Psoas muscle (tissue), 8 donors: ENCODE data around the gene ZNF483. TPM values are rescaled to one million over a fixed set of nuclear protein-coding genes. Genes with fewer than 3 reads are reported as not detected.

Experiments
- ATAC-seq, 4 donors: fragments of 200-7000 bp; cut with Tn5 transposase; one replicate each; pipeline ENCODE4 v1.9.1; 2020; ENCODE audit warnings: moderate library complexity in 3 of 4, mild to moderate bottlenecking in 2 of 4
- DNase-seq, 2 donors: peaks; one replicate each; pipeline ENCODE4 v3.0.0-alpha.2; 2020
- H3K27ac ChIP-seq: fragments of 200-600 bp; one replicate; pipeline ENCODE4 v1.8.0; 2022
- H3K27me3 ChIP-seq, 3 donors: fragments of 200-600 bp in 1 of 3; one replicate each; pipeline versions ENCODE4 v1.6.1 to v1.8.0; 2013 to 2022; ENCODE audit warnings: low read length in 2 of 3, mild to moderate bottlenecking in 2 of 3, moderate library complexity in 1 of 3; ENCODE audit not compliant: insufficient read depth in 3 of 3
- H3K36me3 ChIP-seq, 2 donors: fragments of 200-600 bp in 1 of 2; one replicate each; pipeline versions ENCODE4 v1.6.1 to v1.8.0; 2013 to 2022; ENCODE audit warnings: low read depth in 1 of 2, mild to moderate bottlenecking in 1 of 2, moderate library complexity in 1 of 2; ENCODE audit not compliant: insufficient read depth in 1 of 2
- H3K4me1 ChIP-seq: fragments of 200-600 bp; one replicate; pipeline ENCODE4 v1.8.0; 2022
- H3K4me3 ChIP-seq: fragments of 200-600 bp; one replicate; pipeline ENCODE4 v1.8.0; 2022; ENCODE audit warnings: mild to moderate bottlenecking
- H3K9me3 ChIP-seq: fragments of 200-600 bp; one replicate; pipeline ENCODE4 v1.8.0; 2022
- WGBS, 3 donors: extraction: QIAGEN DNeasy Blood & Tissue Kit; methylation state at CpG; one replicate each; pipeline versions ENCODE4 v1.1.6 to v1.1.7; 2013; 5-methylcytosine and 5-hydroxymethylcytosine counted together
- intact Hi-C, 2 donors: fragments of 100-400 bp; cut with DNase I; formaldehyde crosslinking; loops; one replicate each; pipeline versions ENCODE4 v1.11.0 to v1.14.2; 2022
- long read RNA-seq, 2 donors: library from polyadenylated mRNA; unstranded; transcript quantifications; one replicate each; pipeline ENCODE4 v2.0.0, GENCODE V29; 2021
- polyA plus RNA-seq, 3 donors: library from polyadenylated mRNA; stranded (reverse); fragments of 200-250 nt; gene quantifications; one replicate each; pipeline ENCODE4 v1.2.3, GENCODE V29; 2013
- total RNA-seq, 4 donors: library from RNA; stranded (reverse); fragmentation: NEBNext Ultra II Directional in 2 of 4; extraction: Animal tissue kit (Norgen Biotek cat#: 25700) in 2 of 4; gene quantifications; one replicate each; pipeline versions ENCODE4 v1.2.1 to v1.2.4, GENCODE V29; 2021 to 2023
- TF ChIP-seq, protein P1 (sequence below): fragments of 200-600 bp; IDR thresholded peaks from one replicate; pipeline ENCODE4 v1.8.0; 2022; ENCODE audit warnings: antibody characterized with exemption
- donor health status: healthy with polysubstance abuse.
- donor health status: DM: no; HTN: no; CAD: no; lungs with moderate emphysema.
- donor health status: Bipolar disorder and iron deficiency.
- donor health status: healthy.
- donor health status: DM: yes; HTN: yes; CAD: no.
- donor health status: DM: no; HTN: no; CAD: no.
- donor health status: DM: no; HTN: no; CAD: no.
- donor health status: DM: yes; HTN: yes; CAD: no.

The ZNF483 gene
- total RNA-seq, result under 1 TPM; 0.17 to 0.92 (median 0.45) TPM
- polyA plus RNA-seq, result under 1 TPM in 1 of 3 donors, not detected in 2; 0.05 TPM
- long read RNA-seq, donor 1, result 0 reads
- long read RNA-seq, donor 2, partial matches to known transcripts, result 0 of 1 reads
- long read RNA-seq, donor 2, other reads (novel, unspliced or antisense), result 1 of 1 reads

DNA sequence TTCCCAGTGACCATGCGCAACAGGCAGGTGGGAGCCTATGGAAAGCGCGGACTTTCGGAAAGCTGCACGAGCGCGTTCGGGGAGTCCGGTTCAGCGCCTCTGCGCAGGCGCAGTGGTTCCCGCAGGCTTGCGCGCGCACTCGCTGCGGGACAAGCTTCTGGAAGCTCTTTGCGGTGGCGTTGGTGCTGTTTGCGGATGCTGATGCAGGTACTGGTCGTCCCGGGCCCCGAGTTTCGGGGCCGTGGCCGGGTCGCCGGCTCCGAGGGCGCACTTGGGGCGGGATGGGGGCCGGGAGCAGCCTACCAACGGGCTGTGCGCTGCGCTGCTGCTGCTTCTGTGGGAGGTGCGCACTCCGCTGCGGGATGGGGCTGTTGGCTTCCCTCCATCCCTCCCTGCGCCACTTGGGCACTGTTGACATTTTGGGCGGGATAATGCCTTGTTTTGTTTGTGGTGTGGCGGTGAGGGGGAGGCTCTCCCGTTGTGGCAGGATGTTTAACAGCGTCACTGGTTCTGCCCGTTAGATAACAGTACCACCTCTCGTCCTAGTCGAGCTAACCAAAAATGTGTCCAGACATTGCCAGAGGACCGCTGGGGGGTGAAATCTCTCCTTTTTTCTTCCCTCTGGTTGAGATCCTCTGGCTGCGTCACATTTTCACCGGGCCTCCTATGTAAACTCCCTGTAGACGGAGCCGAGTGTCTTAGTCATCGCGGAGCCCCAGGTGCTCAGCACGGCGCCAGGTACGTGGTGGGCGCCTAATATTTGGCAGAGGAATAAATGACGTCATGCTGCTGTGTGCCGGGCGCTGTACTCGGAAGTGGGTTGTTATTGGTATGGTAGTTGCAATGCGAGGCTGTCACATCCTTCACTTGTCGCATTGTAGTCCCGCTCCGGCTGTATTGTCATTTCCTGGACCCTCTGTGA, at the start of gene ZNF483:
Gene ZNF483, plus strand, starts transcription at position 124 of the 922 bp plus-strand sequence. CDS start 2,217 bp downstream, outside the sequence.
- intact Hi-C loops, result no loop called here
- 1% methylated on average over 52 to 66 of the region's 66 CpGs for WGBS, 3 donors

DNA sequence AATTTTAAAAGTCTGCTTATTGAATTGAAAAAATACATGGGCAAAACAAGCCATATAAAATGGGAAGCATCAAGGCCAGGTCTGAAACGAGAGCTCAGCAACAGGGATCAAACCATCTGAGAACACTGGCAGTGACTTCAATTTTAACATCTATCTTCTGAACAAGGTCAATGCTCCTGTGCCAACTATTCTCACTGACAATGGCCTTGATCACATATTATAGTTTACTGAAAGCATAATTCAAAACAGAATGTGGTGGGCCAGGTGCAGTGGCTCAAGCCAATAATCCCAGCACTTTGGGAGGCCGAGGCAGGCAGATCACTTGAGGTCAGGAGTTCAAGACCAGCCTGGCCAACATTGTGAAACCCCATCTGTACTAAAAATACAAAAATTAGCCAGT, 49.8 kb upstream of the ZNF483 start:
- TF ChIP-seq, protein P1, sequence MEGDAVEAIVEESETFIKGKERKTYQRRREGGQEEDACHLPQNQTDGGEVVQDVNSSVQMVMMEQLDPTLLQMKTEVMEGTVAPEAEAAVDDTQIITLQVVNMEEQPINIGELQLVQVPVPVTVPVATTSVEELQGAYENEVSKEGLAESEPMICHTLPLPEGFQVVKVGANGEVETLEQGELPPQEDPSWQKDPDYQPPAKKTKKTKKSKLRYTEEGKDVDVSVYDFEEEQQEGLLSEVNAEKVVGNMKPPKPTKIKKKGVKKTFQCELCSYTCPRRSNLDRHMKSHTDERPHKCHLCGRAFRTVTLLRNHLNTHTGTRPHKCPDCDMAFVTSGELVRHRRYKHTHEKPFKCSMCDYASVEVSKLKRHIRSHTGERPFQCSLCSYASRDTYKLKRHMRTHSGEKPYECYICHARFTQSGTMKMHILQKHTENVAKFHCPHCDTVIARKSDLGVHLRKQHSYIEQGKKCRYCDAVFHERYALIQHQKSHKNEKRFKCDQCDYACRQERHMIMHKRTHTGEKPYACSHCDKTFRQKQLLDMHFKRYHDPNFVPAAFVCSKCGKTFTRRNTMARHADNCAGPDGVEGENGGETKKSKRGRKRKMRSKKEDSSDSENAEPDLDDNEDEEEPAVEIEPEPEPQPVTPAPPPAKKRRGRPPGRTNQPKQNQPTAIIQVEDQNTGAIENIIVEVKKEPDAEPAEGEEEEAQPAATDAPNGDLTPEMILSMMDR, result no peak
- intact Hi-C loops, result loop anchor here in 1 of 2 donors (5.0 kb wide), 1 partner anchor 33 kb away; no protein-coding TSS in a partner anchor
- Histone ChIP-seq H3K27ac (peak overlapping the region; percentile 47), H3K4me1 (peaks cover 91% of the 10 kb centered on the region), H3K9me3 (no peaks in the 10 kb centered on the region), H3K27me3 (no peaks in the 10 kb centered on the region), H3K4me3 (peak overlapping the region; percentile 29), H3K36me3 (no peaks in the 10 kb centered on the region)
- DNase-seq, result no peak
- 22 to 40% (median 35%) methylated on average over 2 of the region's 2 CpGs for WGBS, 3 donors
- peak; percentile 39 to 64 (median 46) for ATAC-seq

More for the DNA sequence above, at the start of gene ZNF483:
- Histone ChIP-seq H3K27ac (no peak within 1 kb of the TSS), H3K27me3 (peaks cover 0 to 24% (median 0%) of the 10 kb centered on the region in 3 donors), H3K36me3 (no peaks in the 10 kb centered on the region), H3K9me3 (no peaks in the 10 kb centered on the region), H3K4me1 (no peaks in the 10 kb centered on the region), H3K4me3 (peak within 1 kb of the TSS; percentile 77)
- peak; percentile 62 to 92 (median 82) for ATAC-seq
- TF ChIP-seq, protein P1, result no peak
- peak; percentile 75 to 80 for DNase-seq

DNA sequence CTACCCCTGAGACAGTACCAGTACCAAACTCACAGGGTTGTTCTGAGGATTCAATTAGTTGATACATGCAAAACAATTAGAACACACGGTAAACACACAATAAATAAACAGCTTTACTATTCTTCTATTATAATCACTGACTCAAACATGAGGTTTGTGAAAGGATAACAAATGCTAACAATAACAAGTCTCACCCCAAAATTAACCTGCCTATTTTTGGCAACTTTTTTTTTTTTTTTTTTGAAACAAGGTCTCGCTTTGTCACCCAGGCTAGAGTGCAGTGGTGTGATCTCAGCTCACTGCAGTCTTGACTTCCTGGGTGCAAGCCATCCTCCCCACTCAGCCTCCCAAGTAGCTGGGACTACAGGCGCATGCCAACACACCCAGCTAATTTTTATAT, 47.3 kb upstream of the ZNF483 start:
- no peak overlapping the region for H3K4me3 ChIP-seq
- TF ChIP-seq, protein P1, result no peak
- no peaks in the 10 kb centered on the region for H3K36me3 ChIP-seq
- peaks cover 86% of the 10 kb centered on the region for H3K4me1 ChIP-seq
- H3K9me3 ChIP-seq, result no peaks in the 10 kb centered on the region
- ATAC-seq (no peak), DNase-seq (no peak)
- peak overlapping the region; percentile 47 for H3K27ac ChIP-seq
- no peaks in the 10 kb centered on the region for H3K27me3 ChIP-seq
- WGBS, 3 donors, result 80 to 95% (median 84%) methylated on average over 3 of the region's 3 CpGs
- intact Hi-C loops, result loop anchor here in 1 of 2 donors (5.0 kb wide), 1 partner anchor 35 kb away; no protein-coding TSS in a partner anchor

DNA sequence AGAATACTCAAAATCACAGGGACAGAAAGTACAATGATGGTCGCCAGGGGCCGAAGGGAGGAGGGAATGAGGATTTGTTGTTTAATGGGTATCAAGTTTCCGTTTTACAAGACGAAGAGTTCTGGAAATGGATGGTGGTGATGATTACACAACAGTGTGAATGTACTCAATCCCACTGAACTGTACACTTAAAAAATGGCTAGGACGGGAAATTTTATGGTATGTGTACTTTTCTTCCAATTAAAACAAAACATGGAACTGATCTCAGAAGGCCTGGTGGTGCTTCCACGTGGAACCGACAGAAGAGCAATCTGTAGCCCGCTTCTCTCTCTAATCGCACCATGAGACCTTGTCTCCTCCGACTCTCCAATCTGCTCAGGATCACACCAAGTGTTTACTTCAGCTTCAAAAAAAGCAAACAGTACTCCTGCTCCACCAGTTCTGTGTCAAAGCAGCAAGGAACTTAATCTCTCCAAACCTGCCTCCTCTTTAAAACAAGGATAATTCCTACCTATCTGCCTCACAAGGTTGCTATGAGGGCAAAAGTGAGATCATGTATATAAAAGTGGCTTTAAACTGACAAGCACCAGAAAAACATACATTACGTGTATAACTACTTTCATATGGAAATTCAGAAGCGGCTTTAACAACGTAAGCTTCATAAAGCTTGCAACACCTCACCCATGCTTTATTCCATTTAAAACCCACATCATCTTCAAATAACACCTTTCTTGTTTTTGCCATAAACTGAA, 42.9 kb upstream of the ZNF483 start:
- H3K9me3 ChIP-seq, result no peaks in the 10 kb centered on the region
- H3K4me3 ChIP-seq, result peak overlapping the region; percentile 98
- DNase-seq (peak; percentile 27 to 63), ATAC-seq (peak; percentile 3 to 62 (median 21))
- peaks cover 42% of the 10 kb centered on the region for H3K4me1 ChIP-seq
- H3K36me3 ChIP-seq, result no peaks in the 10 kb centered on the region
- peak overlapping the region; percentile 100 for H3K27ac ChIP-seq
- H3K27me3 ChIP-seq, result no peaks in the 10 kb centered on the region
- TF ChIP-seq, protein P1, result no peak
- intact Hi-C loops, result loop anchor here in 1 of 2 donors (5.0 to 10.0 kb wide), 3 partner anchors 35 to 853 kb away; partner anchors contain the start of genes DNAJC25 and PTBP3
- 19 to 30% (median 21%) methylated on average over 13 of the region's 13 CpGs for WGBS, 3 donors
